BLaER1 (cell line): ENCODE data around the gene CCDC24.

Experiments
- H3K27ac ChIP-seq: shearing (Covaris generic); formaldehyde crosslinking; 2 replicates; pipeline ENCODE4 v1.8.1; 2022
- H3K27me3 ChIP-seq: shearing (Covaris generic); formaldehyde crosslinking; 2 replicates; pipeline ENCODE4 v1.8.1; 2022
- H3K36me3 ChIP-seq: shearing (Covaris generic); formaldehyde crosslinking; 2 replicates; pipeline ENCODE4 v1.8.1; 2022
- H3K4me1 ChIP-seq: shearing (Covaris generic); formaldehyde crosslinking; 2 replicates; pipeline ENCODE4 v1.8.1; 2022
- H3K4me2 ChIP-seq: shearing (Covaris generic); formaldehyde crosslinking; 2 replicates; pipeline ENCODE4 v1.8.1; 2022
- H3K4me3 ChIP-seq: shearing (Covaris generic); formaldehyde crosslinking; 2 replicates; pipeline ENCODE4 v1.8.1; 2022
- H3K9ac ChIP-seq: shearing (Covaris generic); formaldehyde crosslinking; 2 replicates; pipeline ENCODE4 v1.8.1; 2022
- H3K9me3 ChIP-seq: shearing (Covaris generic); formaldehyde crosslinking; 2 replicates; pipeline ENCODE4 v1.8.1; 2022
- H4K20me1 ChIP-seq: shearing (Covaris generic); formaldehyde crosslinking; 2 replicates; pipeline ENCODE4 v1.8.1; 2022
- Cebpa-rat ChIP-seq: shearing (Covaris generic); IDR thresholded peaks from 2 replicates; pipeline ENCODE4 v1.8.1; 2022

Gene CCDC24

GRCh38 chr1:44020464-44020863 is 29.1 kb downstream of the CCDC24 start:
- peaks cover 6% of the 10 kb centered on the region; the same call in 1 of the 2 replicates for H3K36me3 ChIP-seq
- H3K4me1 ChIP-seq = no peaks in the 10 kb centered on the region
- H3K27ac ChIP-seq = no peak overlapping the region
- no peaks in the 10 kb centered on the region for H3K27me3 ChIP-seq
- TF ChIP-seq Cebpa-rat = no peak
- H3K9me3 ChIP-seq = no peaks in the 10 kb centered on the region
- H3K4me3 ChIP-seq = no peak overlapping the region
- H4K20me1 ChIP-seq = no peaks in the 10 kb centered on the region
- no peak overlapping the region for H3K4me2 ChIP-seq
- no peak overlapping the region for H3K9ac ChIP-seq

GRCh38 chr1:44021156-44021555 is 29.8 kb downstream of the CCDC24 start:
- no peak overlapping the region for H3K4me3 ChIP-seq
- peaks cover 6% of the 10 kb centered on the region; the same call in 1 of the 2 replicates for H3K36me3 ChIP-seq
- H3K27me3 ChIP-seq = no peaks in the 10 kb centered on the region
- no peaks in the 10 kb centered on the region for H3K9me3 ChIP-seq
- no peak overlapping the region for H3K27ac ChIP-seq
- no peaks in the 10 kb centered on the region for H3K4me1 ChIP-seq
- H3K4me2 ChIP-seq = no peak overlapping the region
- H3K9ac ChIP-seq = no peak overlapping the region
- H4K20me1 ChIP-seq = no peaks in the 10 kb centered on the region
- no peak for TF ChIP-seq Cebpa-rat

- TF ChIP-seq Cebpa-rat = no peak
- no peaks in the 10 kb centered on the region for H3K27me3 ChIP-seq
Measured at GRCh38 chr1:44021581-44022321, 30.4 kb downstream of the CCDC24 start.

GRCh38 chr1:44024031-44024902 is 32.9 kb downstream of the CCDC24 start:
- no peak for TF ChIP-seq Cebpa-rat
- H3K36me3 ChIP-seq = peaks cover 6% of the 10 kb centered on the region; the same call in 1 of the 2 replicates
- H3K4me3 ChIP-seq = no peak overlapping the region
- no peak overlapping the region for H3K27ac ChIP-seq
- no peaks in the 10 kb centered on the region for H3K9me3 ChIP-seq
- no peak overlapping the region for H3K4me2 ChIP-seq
- H4K20me1 ChIP-seq = no peaks in the 10 kb centered on the region
- no peak overlapping the region for H3K9ac ChIP-seq
- H3K27me3 ChIP-seq = no peaks in the 10 kb centered on the region
- peaks cover 7% of the 10 kb centered on the region for H3K4me1 ChIP-seq

More at GRCh38 chr1:44021581-44022321, 30.4 kb downstream of the CCDC24 start:
- Histone ChIP-seq H3K9ac (no peak overlapping the region), H3K27ac (no peak overlapping the region), H4K20me1 (no peaks in the 10 kb centered on the region), H3K36me3 (peaks cover 6% of the 10 kb centered on the region; the same call in 1 of the 2 replicates), H3K4me3 (no peak overlapping the region), H3K4me2 (no peak overlapping the region), H3K4me1 (no peaks in the 10 kb centered on the region), H3K9me3 (no peaks in the 10 kb centered on the region)

GRCh38 chr1:44024903-44025525 is 33.6 kb downstream of the CCDC24 start:
- H3K27ac ChIP-seq = no peak overlapping the region
- H3K9ac ChIP-seq = no peak overlapping the region
- H3K9me3 ChIP-seq = no peaks in the 10 kb centered on the region
- peaks cover 12% of the 10 kb centered on the region for H3K4me1 ChIP-seq
- H3K4me3 ChIP-seq = no peak overlapping the region
- TF ChIP-seq Cebpa-rat = no peak
- H3K4me2 ChIP-seq = no peak overlapping the region
- H3K36me3 ChIP-seq = peaks cover 6% of the 10 kb centered on the region; the same call in 1 of the 2 replicates
- H3K27me3 ChIP-seq = no peaks in the 10 kb centered on the region
- no peaks in the 10 kb centered on the region for H4K20me1 ChIP-seq

GRCh38 chr1:44025816-44026215 is 34.4 kb downstream of the CCDC24 start:
- H3K4me2 ChIP-seq = no peak overlapping the region

GRCh38 chr1:44027320-44027719 is 35.9 kb downstream of the CCDC24 start:
- Histone ChIP-seq H3K27ac (no peak overlapping the region), H3K4me1 (peaks cover 23% of the 10 kb centered on the region), H3K27me3 (peaks cover 15% of the 10 kb centered on the region), H3K4me2 (no peak overlapping the region), H3K4me3 (no peak overlapping the region), H3K9ac (no peak overlapping the region), H3K9me3 (no peaks in the 10 kb centered on the region), H3K36me3 (peaks cover 6% of the 10 kb centered on the region; the same call in 1 of the 2 replicates), H4K20me1 (no peaks in the 10 kb centered on the region)
- TF ChIP-seq Cebpa-rat = no peak

More at GRCh38 chr1:44025816-44026215, 34.4 kb downstream of the CCDC24 start:
- no peak for TF ChIP-seq Cebpa-rat
- peaks cover 6% of the 10 kb centered on the region; the same call in 1 of the 2 replicates for H3K36me3 ChIP-seq
- no peaks in the 10 kb centered on the region for H4K20me1 ChIP-seq
- no peaks in the 10 kb centered on the region for H3K9me3 ChIP-seq
- no peak overlapping the region for H3K4me3 ChIP-seq
- no peak overlapping the region for H3K27ac ChIP-seq
- H3K27me3 ChIP-seq = no peaks in the 10 kb centered on the region; the same call in 1 of the 2 replicates
- H3K9ac ChIP-seq = no peak overlapping the region
- peaks cover 12% of the 10 kb centered on the region for H3K4me1 ChIP-seq

- peaks cover 36% of the 10 kb centered on the region for H3K4me1 ChIP-seq
- no peaks in the 10 kb centered on the region for H3K36me3 ChIP-seq
- no peak for TF ChIP-seq Cebpa-rat
- peak overlapping the region; percentile 85 for H3K9ac ChIP-seq
- peak overlapping the region; percentile 97 for H3K4me2 ChIP-seq
- no peaks in the 10 kb centered on the region for H3K9me3 ChIP-seq
- no peaks in the 10 kb centered on the region for H4K20me1 ChIP-seq
- peak overlapping the region; percentile 88 for H3K4me3 ChIP-seq
- peaks cover 17% of the 10 kb centered on the region for H3K27me3 ChIP-seq
- H3K27ac ChIP-seq = peak overlapping the region; percentile 91
Measured at GRCh38 chr1:44029260-44029910, 38.0 kb downstream of the CCDC24 start.
